Naive thymus-derived CD4-positive, alpha-beta T cell (primary cell): ENCODE data around the gene ERP27. TPM values are rescaled to one million over a fixed set of nuclear protein-coding genes. Genes with fewer than 3 reads are reported as not detected.

ENCODE experiments used
- ATAC-seq: fragments of 150-1000 bp; cut with Tn5 transposase; 2 replicates; pipeline ENCODE4 v1.10.0; 2021; ENCODE audit warnings: mild to moderate bottlenecking, moderate library complexity
- CTCF ChIA-PET: fragments of 350-600 bp; sonication (Branson Sonifier 250); formaldehyde crosslinking; loops from one replicate; lab custom pipeline; 2021; ENCODE audit warnings: antibody characterized with exemption; lab: Charles Lee
- POLR2A ChIA-PET: fragments of 350-600 bp; sonication (Branson Sonifier 250); formaldehyde crosslinking; loops from one replicate; lab custom pipeline; 2021; ENCODE audit warnings: antibody characterized with exemption, inconsistent platforms; lab: Charles Lee
- DNase-seq, 9 donors: peaks; one replicate each; pipeline versions ENCODE4 v3.0.0 to v3.0.0-alpha.2; 2020 to 2022; ENCODE audit warnings: mixed read lengths in 1 of 9
- H3K27ac ChIP-seq: one replicate; pipeline ENCODE4 v1.7.0; 2013; ENCODE audit warnings: mild to moderate bottlenecking, low read depth, low read length, moderate library complexity
- H3K27me3 ChIP-seq, 2 donors: one replicate each; pipeline ENCODE4 v1.7.0; 2013; ENCODE audit warnings: low read length in 2 of 2, mild to moderate bottlenecking in 2 of 2, moderate library complexity in 2 of 2; ENCODE audit not compliant: control insufficient read depth in 2 of 2, insufficient read depth in 2 of 2
- H3K36me3 ChIP-seq, 3 experiments: 1 replicate in 2 of 3; 2 replicates in 1 of 3; pipeline ENCODE4 v1.7.0; 2013; ENCODE audit warnings: low read length in 3 of 3, mild to moderate bottlenecking in 3 of 3, moderate library complexity in 1 of 3; ENCODE audit not compliant: insufficient read depth in 3 of 3, control insufficient read depth in 2 of 3
- H3K4me1 ChIP-seq, 2 donors: one replicate each; pipeline ENCODE4 v1.7.0; 2013; ENCODE audit warnings: low read length in 2 of 2, mild to moderate bottlenecking in 2 of 2, moderate library complexity in 1 of 2; ENCODE audit not compliant: control insufficient read depth in 2 of 2, insufficient read depth in 2 of 2
- H3K4me3 ChIP-seq: 2 replicates; pipeline ENCODE4 v1.7.0; 2013; ENCODE audit warnings: mild to moderate bottlenecking, low read length
- H3K9me3 ChIP-seq, 3 experiments: 1 replicate in 2 of 3; 2 replicates in 1 of 3; pipeline ENCODE4 v1.7.0; 2013; ENCODE audit warnings: low read length in 3 of 3; ENCODE audit not compliant: control insufficient read depth in 2 of 3
- H3K27ac Mint-ChIP-seq, 9 donors: one replicate each; pipeline ENCODE4 v1.8.0; 2020 to 2022; ENCODE audit warnings: mixed read lengths in 9 of 9, mild to moderate bottlenecking in 8 of 9, moderate library complexity in 5 of 9, inconsistent platforms in 2 of 9
- H3K27me3 Mint-ChIP-seq, 5 donors: one replicate each; pipeline ENCODE4 v1.8.0; 2021 to 2022; ENCODE audit warnings: mixed read lengths in 5 of 5, mild to moderate bottlenecking in 1 of 5
- H3K36me3 Mint-ChIP-seq, 5 donors: one replicate each; pipeline ENCODE4 v1.8.0; 2020 to 2022; ENCODE audit warnings: mixed read lengths in 5 of 5, mild to moderate bottlenecking in 3 of 5, inconsistent platforms in 1 of 5
- H3K4me1 Mint-ChIP-seq, 7 donors: one replicate each; pipeline ENCODE4 v1.8.0; 2020 to 2022; ENCODE audit warnings: mixed read lengths in 7 of 7, mild to moderate bottlenecking in 3 of 7, inconsistent platforms in 1 of 7
- H3K4me3 Mint-ChIP-seq, 10 donors: one replicate each; pipeline ENCODE4 v1.8.0; 2020 to 2022; ENCODE audit warnings: mild to moderate bottlenecking in 10 of 10, mixed read lengths in 10 of 10, moderate library complexity in 6 of 10, inconsistent platforms in 2 of 10
- H3K9me3 Mint-ChIP-seq, 11 donors: one replicate each; pipeline ENCODE4 v1.8.0; 2020 to 2022; ENCODE audit warnings: mixed read lengths in 11 of 11, mild to moderate bottlenecking in 4 of 11, inconsistent platforms in 1 of 11, moderate library complexity in 1 of 11
- intact Hi-C, 2 donors: fragments of 100-400 bp; cut with micrococcal nuclease; formaldehyde crosslinking; loops; one replicate each; pipeline ENCODE4 v1.15.1; 2023
- polyA plus RNA-seq, 2 donors: library from polyadenylated mRNA; unstranded; fragments of 300-500 nt; fragmentation: Illumina TruSeq; gene quantifications; one replicate each; pipeline ENCODE4 v1.2.3, GENCODE V29; 2021
- total RNA-seq, 6 experiments: library from RNA in 5 of 6; stranded (reverse) in 5 of 6; gene quantifications; 1 replicate in 5 of 6; 2 replicates in 1 of 6; pipeline ENCODE4 v1.2.3 and lab custom pipeline; 2021 to 2026

ERP27 gene
- total and polyA plus RNA-seq, 7 experiments from 2014 or later, result 5.6 to 20.3 (median 13.1) TPM

- POLR2A ChIA-PET, result interaction anchor here (1.1 to 3.6 kb wide), 8 partner anchors 10 to 191 kb away, joined by 4 to 46 read pairs (median 10); partner anchors contain the start of gene PDE6H
Observed at GRCh38 chr12:14963520-14963919, 25.2 kb upstream of the ERP27 start.

GRCh38 chr12:14962797-14963196, 24.5 kb upstream of the ERP27 start:
- intact Hi-C loops, result loop anchor here (1.0 to 5.0 kb wide), 6 partner anchors 8 to 920 kb away; partner anchors contain the start of gene STRAP (in 1 of the 2)
- H3K4me1 Mint-ChIP-seq, result peaks cover 40 to 67% (median 61%) of the 10 kb centered on the region in 7 donors
- Histone ChIP-seq H3K4me1 (peaks cover 30 to 36% of the 10 kb centered on the region in 2 donors), H3K27ac (peak overlapping the region; percentile 96), H3K36me3 (peaks cover 0 to 14% (median 0%) of the 10 kb centered on the region in 3 experiments), H3K27me3 (no peaks in the 10 kb centered on the region), H3K9me3 (no peaks in the 10 kb centered on the region), H3K4me3 (peak overlapping the region; percentile 17)
- peak overlapping the region; percentile 12 to 100 (median 96) for H3K4me3 Mint-ChIP-seq
- H3K27me3 Mint-ChIP-seq, result peaks cover 0 to 2% (median 0%) of the 10 kb centered on the region in 5 donors
- ChIA-PET POLR2A (interaction anchor here (1.1 to 7.0 kb wide), 11 partner anchors 11 to 191 kb away, joined by 3 to 115 read pairs (median 17); partner anchors contain the start of genes ERP27 and PDE6H), CTCF (interaction anchor here (1.3 kb wide), 1 partner anchor 21 kb away, joined by 3 read pairs; no protein-coding TSS in a partner anchor)
- peak overlapping the region; percentile 94 to 100 (median 97) for H3K27ac Mint-ChIP-seq
- DNase-seq (no peak), ATAC-seq (no peak)
- H3K36me3 Mint-ChIP-seq, result peaks cover 7 to 34% (median 25%) of the 10 kb centered on the region in 5 donors
- H3K9me3 Mint-ChIP-seq, result peaks cover 0 to 3% (median 0%) of the 10 kb centered on the region in 11 donors

More at GRCh38 chr12:14963520-14963919, 25.2 kb upstream of the ERP27 start:
- H3K4me3 Mint-ChIP-seq, result peak overlapping the region in 9 of 10 donors; percentile 6 to 100 (median 50)
- peaks cover 0 to 3% (median 0%) of the 10 kb centered on the region in 11 donors for H3K9me3 Mint-ChIP-seq
- Histone ChIP-seq H3K27me3 (no peaks in the 10 kb centered on the region), H3K27ac (peak overlapping the region; percentile 96), H3K4me1 (peaks cover 26 to 36% of the 10 kb centered on the region in 2 donors), H3K4me3 (no peak overlapping the region), H3K36me3 (peaks cover 0 to 10% (median 0%) of the 10 kb centered on the region in 3 experiments), H3K9me3 (no peaks in the 10 kb centered on the region)
- ATAC-seq (no peak), DNase-seq (no peak)
- H3K4me1 Mint-ChIP-seq, result peaks cover 36 to 67% (median 58%) of the 10 kb centered on the region in 7 donors
- peaks cover 7 to 28% (median 20%) of the 10 kb centered on the region in 5 donors for H3K36me3 Mint-ChIP-seq
- peak overlapping the region; percentile 70 to 100 (median 97) for H3K27ac Mint-ChIP-seq
- H3K27me3 Mint-ChIP-seq, result peaks cover 0 to 2% (median 0%) of the 10 kb centered on the region in 5 donors
- intact Hi-C loops, result loop anchor here (2.0 to 5.0 kb wide), 5 partner anchors 15 to 919 kb away; partner anchors contain the start of gene STRAP (in 1 of the 2)
- CTCF ChIA-PET, result no interaction called here

- H3K36me3 ChIP-seq, result peaks cover 0 to 18% (median 0%) of the 10 kb centered on the region in 3 experiments
- DNase-seq (no peak), ATAC-seq (no peak)
- POLR2A ChIA-PET, result interaction anchor here (0.5 to 7.0 kb wide), 22 partner anchors 9 to 572 kb away, joined by 3 to 115 read pairs (median 4); partner anchors contain the start of genes C12orf60, ERP27, PDE6H and WBP11
- H3K4me3 ChIP-seq, result peak overlapping the region; percentile 84
- Mint-ChIP-seq H3K4me1 (peaks cover 43 to 67% (median 60%) of the 10 kb centered on the region in 7 donors), H3K4me3 (peak overlapping the region; percentile 88 to 100 (median 97)), H3K9me3 (peaks cover 0 to 5% (median 0%) of the 10 kb centered on the region in 11 donors), H3K36me3 (peaks cover 7 to 36% (median 32%) of the 10 kb centered on the region in 5 donors), H3K27ac (peak overlapping the region; percentile 94 to 100 (median 97)), H3K27me3 (peaks cover 0 to 2% (median 0%) of the 10 kb centered on the region in 5 donors)
- CTCF ChIA-PET, result interaction anchor here (0.6 to 1.3 kb wide), 7 partner anchors 10 to 115 kb away, joined by 3 to 7 read pairs (median 3); no protein-coding TSS in a partner anchor
- H3K27me3 ChIP-seq, result no peaks in the 10 kb centered on the region
- peaks cover 35 to 37% of the 10 kb centered on the region in 2 donors for H3K4me1 ChIP-seq
- H3K9me3 ChIP-seq, result no peaks in the 10 kb centered on the region
- intact Hi-C loops, result loop anchor here (1.0 to 5.0 kb wide), 6 partner anchors 8 to 920 kb away; partner anchors contain the start of gene STRAP (in 1 of the 2)
- peak overlapping the region; percentile 96 for H3K27ac ChIP-seq
Observed at GRCh38 chr12:14962153-14962539, 23.8 kb upstream of the ERP27 start.

GRCh38 chr12:14961466-14962152, 23.3 kb upstream of the ERP27 start, which contains the start of gene ARHGDIB:
ARHGDIB (minus strand) TSS chr12:14961601; CDS start chr12:14950712, 10,889 bp downstream.
- CTCF ChIA-PET, result interaction anchor here (0.6 to 1.3 kb wide), 8 partner anchors 10 to 115 kb away, joined by 3 to 7 read pairs (median 4); no protein-coding TSS in a partner anchor
- POLR2A ChIA-PET, result interaction anchor here (0.5 to 7.0 kb wide), 21 partner anchors 9 to 571 kb away, joined by 3 to 115 read pairs (median 5); partner anchors contain the start of genes C12orf60, ERP27, PDE6H and WBP11
- Mint-ChIP-seq H3K27me3 (peaks cover 0 to 2% (median 0%) of the 10 kb centered on the region in 5 donors), H3K4me1 (peaks cover 43 to 69% (median 59%) of the 10 kb centered on the region in 7 donors), H3K9me3 (peaks cover 0 to 5% (median 0%) of the 10 kb centered on the region in 11 donors), H3K36me3 (peaks cover 7 to 40% (median 37%) of the 10 kb centered on the region in 5 donors), H3K4me3 (peak within 1 kb of the TSS; percentile 88 to 100 (median 97)), H3K27ac (peak within 1 kb of the TSS; percentile 94 to 100 (median 97))
- DNase-seq (peak; percentile 41 to 98 (median 92)), ATAC-seq (peak; percentile 85)
- H3K27ac ChIP-seq, result peak within 1 kb of the TSS; percentile 96
- no peaks in the 10 kb centered on the region for H3K9me3 ChIP-seq
- intact Hi-C loops, result loop anchor here (1.0 to 5.0 kb wide), 20 partner anchors 9 to 921 kb away; partner anchors contain the start of genes ATF7IP (in 2 of the 2), C12orf60 (in 2 of the 2), WBP11 (in 2 of the 2) and STRAP (in 1 of the 2)
- no peaks in the 10 kb centered on the region for H3K27me3 ChIP-seq
- peak within 1 kb of the TSS; percentile 84 for H3K4me3 ChIP-seq
- H3K4me1 ChIP-seq, result peaks cover 38 to 42% of the 10 kb centered on the region in 2 donors
- H3K36me3 ChIP-seq, result peaks cover 0 to 18% (median 0%) of the 10 kb centered on the region in 3 experiments

- intact Hi-C loops, result loop anchor here (1.0 to 5.0 kb wide), 19 partner anchors 9 to 921 kb away; partner anchors contain the start of genes ATF7IP (in 2 of the 2), C12orf60 (in 2 of the 2), WBP11 (in 2 of the 2) and STRAP (in 1 of the 2)
- DNase-seq, result peak in 7 of 9 donors; percentile 41 to 82 (median 77)
- peaks cover 42 to 68% (median 61%) of the 10 kb centered on the region in 7 donors for H3K4me1 Mint-ChIP-seq
- H3K27ac ChIP-seq, result peak overlapping the region; percentile 96
- peaks cover 0 to 2% (median 0%) of the 10 kb centered on the region in 5 donors for H3K27me3 Mint-ChIP-seq
- ChIA-PET POLR2A (interaction anchor here (1.1 to 7.0 kb wide), 18 partner anchors 9 to 190 kb away, joined by 3 to 115 read pairs (median 15); partner anchors contain the start of genes C12orf60, ERP27, PDE6H and WBP11), CTCF (interaction anchor here (0.6 to 1.3 kb wide), 4 partner anchors 22 to 38 kb away, joined by 3 to 7 read pairs (median 4); no protein-coding TSS in a partner anchor)
- H3K4me3 ChIP-seq, result peak overlapping the region; percentile 84
- H3K9me3 ChIP-seq, result no peaks in the 10 kb centered on the region
- H3K27ac Mint-ChIP-seq, result peak overlapping the region; percentile 94 to 100 (median 97)
- H3K4me3 Mint-ChIP-seq, result peak overlapping the region; percentile 88 to 100 (median 97)
- peaks cover 7 to 43% (median 38%) of the 10 kb centered on the region in 5 donors for H3K36me3 Mint-ChIP-seq
- H3K9me3 Mint-ChIP-seq, result peaks cover 0 to 5% (median 0%) of the 10 kb centered on the region in 11 donors
- H3K27me3 ChIP-seq, result no peaks in the 10 kb centered on the region
- H3K4me1 ChIP-seq, result peaks cover 42 to 50% of the 10 kb centered on the region in 2 donors
- H3K36me3 ChIP-seq, result peaks cover 0 to 18% (median 0%) of the 10 kb centered on the region in 3 experiments
- peak; percentile 54 for ATAC-seq
Observed at GRCh38 chr12:14960548-14961465, 22.5 kb upstream of the ERP27 start.
